WTC11 (cell line): ENCODE measurements around the gene ADAM12. TPM values are rescaled to one million over a fixed set of nuclear protein-coding genes. Genes with fewer than 3 reads are reported as not detected.
A peak's percentile ranks its signal among the peaks of the same experiment; 100 is the strongest.

ENCODE experiments used
- ATAC-seq: fragments of 200-7000 bp; cut with Tn5 transposase; 2 replicates; pipeline ENCODE4 v1.10.0; 2021; ENCODE audit warnings: mild to moderate bottlenecking, moderate library complexity
- CTCF ChIA-PET: fragments of 300-600 bp; sonication (Branson Sonifier 250); formaldehyde crosslinking; loops from one replicate; lab custom pipeline; 2021; ENCODE audit warnings: antibody characterized with exemption; lab: Charles Lee
- POLR2A ChIA-PET: fragments of 350-600 bp; sonication (Branson Sonifier 250); formaldehyde crosslinking; loops from one replicate; lab custom pipeline; 2021; ENCODE audit warnings: antibody characterized with exemption; lab: Charles Lee
- DNase-seq: peaks from one replicate; pipeline ENCODE4 v3.0.0; 2021; ENCODE audit warnings: low spot score
- H3K27ac Mint-ChIP-seq: 2 replicates; pipeline ENCODE4 v1.8.0; 2021; ENCODE audit warnings: mixed read lengths
- H3K27me3 Mint-ChIP-seq: 2 replicates; pipeline ENCODE4 v1.8.0; 2021; ENCODE audit warnings: low read depth, mild to moderate bottlenecking, moderate library complexity, mixed read lengths
- H3K36me3 Mint-ChIP-seq: 2 replicates; pipeline ENCODE4 v1.8.0; 2021; ENCODE audit warnings: mixed read lengths
- H3K4me1 Mint-ChIP-seq: 2 replicates; pipeline ENCODE4 v1.8.0; 2022; ENCODE audit warnings: mixed read lengths
- H3K4me3 Mint-ChIP-seq: 2 replicates; pipeline ENCODE4 v1.8.0; 2021; ENCODE audit warnings: mild to moderate bottlenecking, moderate library complexity, mixed read lengths
- H3K9me3 Mint-ChIP-seq: 2 replicates; pipeline ENCODE4 v1.8.0; 2021; ENCODE audit warnings: mixed read lengths
- ARID4B ChIP-seq: sonication (generic); formaldehyde crosslinking; IDR thresholded peaks from 2 replicates; pipeline ENCODE4 v1.8.0; 2023; ENCODE audit warnings: missing genetic modification reagents, mild to moderate bottlenecking, borderline replicate concordance
- ATF2 ChIP-seq: sonication (generic); formaldehyde crosslinking; IDR thresholded peaks from 2 replicates; pipeline ENCODE4 v1.8.1; 2022; ENCODE audit warnings: low read depth, missing genetic modification reagents, borderline replicate concordance
- CTCF ChIP-seq: fragments of 200-600 bp; IDR thresholded peaks from 2 replicates; pipeline ENCODE4 v1.8.0; 2022; ENCODE audit warnings: antibody characterized with exemption
- ERG ChIP-seq: fragments of 250-450 bp; sonication (Bioruptor Pico); IDR thresholded peaks from 2 replicates; pipeline ENCODE4 v1.8.0; 2021; ENCODE audit warnings: mild to moderate bottlenecking
- HMGXB4 ChIP-seq: sonication (generic); formaldehyde crosslinking; IDR thresholded peaks from 2 replicates; pipeline ENCODE4 v1.8.1; 2023; ENCODE audit warnings: mild to moderate bottlenecking, moderate library complexity, missing genetic modification reagents
- MXD4 ChIP-seq: fragments of 250-450 bp; sonication (Bioruptor Pico); IDR thresholded peaks from 2 replicates; pipeline ENCODE4 v1.8.0; 2021; ENCODE audit warnings: mild to moderate bottlenecking, moderate library complexity, borderline replicate concordance
- PRRX2 ChIP-seq: fragments of 250-450 bp; sonication (Bioruptor Pico); IDR thresholded peaks from 2 replicates; pipeline ENCODE4 v1.8.0; 2021; ENCODE audit warnings: mild to moderate bottlenecking
- SMAD3 ChIP-seq: sonication (generic); formaldehyde crosslinking; IDR thresholded peaks from 2 replicates; pipeline ENCODE4 v1.8.0; 2022; ENCODE audit warnings: missing genetic modification reagents, mild to moderate bottlenecking, borderline replicate concordance
- STAT6 ChIP-seq: sonication (generic); formaldehyde crosslinking; conservative IDR thresholded peaks from 2 replicates; pipeline ENCODE4 v1.8.1; 2023; ENCODE audit warnings: mild to moderate bottlenecking, low read depth, missing genetic modification reagents, moderate library complexity
- TEAD4 ChIP-seq: sonication (generic); formaldehyde crosslinking; IDR thresholded peaks from 2 replicates; pipeline ENCODE4 v1.8.0; 2022; ENCODE audit warnings: mild to moderate bottlenecking, missing genetic modification reagents
- USF1 ChIP-seq: sonication (generic); formaldehyde crosslinking; IDR thresholded peaks from 2 replicates; pipeline ENCODE4 v1.8.0; 2022; ENCODE audit warnings: mild to moderate bottlenecking, missing genetic modification reagents
- USF2 ChIP-seq: sonication (generic); formaldehyde crosslinking; IDR thresholded peaks from 2 replicates; pipeline ENCODE4 v1.8.1; 2023; ENCODE audit warnings: mild to moderate bottlenecking, missing genetic modification reagents, moderate library complexity
- ZNF121 ChIP-seq: sonication (generic); formaldehyde crosslinking; IDR thresholded peaks from 2 replicates; pipeline ENCODE4 v1.8.0; 2023; ENCODE audit warnings: missing genetic modification reagents
- ZNF281 ChIP-seq: sonication (generic); formaldehyde crosslinking; IDR thresholded peaks from 2 replicates; pipeline ENCODE4 v1.8.0; 2023; ENCODE audit warnings: mild to moderate bottlenecking, missing genetic modification reagents
- ZNF317 ChIP-seq: sonication (generic); formaldehyde crosslinking; IDR thresholded peaks from 2 replicates; pipeline ENCODE4 v1.8.1; 2023; ENCODE audit warnings: low read depth, mild to moderate bottlenecking, moderate library complexity, missing genetic modification reagents, borderline replicate concordance
- ZNF423 ChIP-seq: fragments of 250-450 bp; sonication (Bioruptor Pico); IDR thresholded peaks from 2 replicates; pipeline ENCODE4 v2.1.2; 2022; ENCODE audit warnings: mild to moderate bottlenecking, moderate library complexity
- total RNA-seq: library from RNA; stranded (reverse); gene quantifications from 3 replicates; pipeline ENCODE4 v1.2.3, GENCODE V29; 2021

ADAM12 gene
- total RNA-seq, 1 experiment from 2014 or later, result 0.22 TPM

- Mint-ChIP-seq H3K27me3 (no peaks in the 10 kb centered on the region), H3K9me3 (peaks cover 17% of the 10 kb centered on the region), H3K36me3 (peaks cover 6% of the 10 kb centered on the region), H3K4me1 (peaks cover 19% of the 10 kb centered on the region), H3K27ac (no peak overlapping the region), H3K4me3 (no peak overlapping the region)
- ChIA-PET CTCF (interaction anchor here (1.2 to 1.6 kb wide), 2 partner anchors 61 to 103 kb away, joined by 3 to 4 read pairs; no protein-coding TSS in a partner anchor), POLR2A (no interaction called here)
- ATAC-seq (peak; percentile 31; the same call in 1 of the 2 replicates), DNase-seq (no peak)
- TF ChIP-seq HMGXB4 (CRISPR knock-in tag) (no peak), PRRX2 (CRISPR knock-in tag) (no peak), ZNF423 (CRISPR knock-in tag) (no peak), USF1 (CRISPR knock-in tag) (no peak), CTCF (no peak), ATF2 (CRISPR knock-in tag) (no peak), STAT6 (no peak), USF2 (CRISPR knock-in tag) (no peak), ZNF317 (no peak), SMAD3 (CRISPR knock-in tag) (no peak), TEAD4 (CRISPR knock-in tag) (no peak), ERG (no peak), ZNF281 (no peak), MXD4 (CRISPR knock-in tag) (no peak), ARID4B (CRISPR knock-in tag) (no peak), ZNF121 (no peak)
These were observed 350.3 kb downstream of the ADAM12 start for GRCh38 chr10:126037946-126038345.
